HuH-7.5 (cell line): Measurements from ENCODE around the gene TBC1D3B.
"Not testable (repeated sequence)": the region's sequence is repeated elsewhere in the genome, so short reads cannot be mapped to it uniquely, and the experiment has no call there.

Experiments used
- DNase-seq: peaks from one replicate; pipeline ENCODE4 v3.0.0; 2011; ENCODE audit warnings: low spot score

TBC1D3B gene

DNA sequence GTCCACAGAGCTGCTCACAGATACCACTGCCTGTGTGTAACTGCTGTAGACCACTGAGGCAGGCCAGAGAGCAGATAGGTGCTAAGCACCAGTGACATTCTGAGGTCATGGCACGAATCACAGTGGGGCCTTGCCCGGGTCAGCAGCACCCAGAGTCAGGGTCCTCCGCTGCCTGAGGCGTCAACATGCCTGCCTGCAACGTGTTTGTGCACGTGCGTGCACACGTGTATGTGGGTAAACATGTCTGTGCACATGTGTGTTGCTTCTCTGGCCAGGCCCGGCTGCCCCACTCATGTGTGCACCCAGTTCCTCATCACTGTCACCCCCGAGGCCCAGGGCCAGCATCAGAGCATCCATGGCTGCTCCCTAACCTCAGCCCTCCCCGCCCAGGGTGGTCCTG lies at the start of gene TBC1D3B:
Gene TBC1D3B (minus strand): TSS at position 101 of the 400 bp plus-strand sequence. CDS start 1,586 bp downstream, outside the sequence.
- not testable (repeated sequence) for DNase-seq

DNA sequence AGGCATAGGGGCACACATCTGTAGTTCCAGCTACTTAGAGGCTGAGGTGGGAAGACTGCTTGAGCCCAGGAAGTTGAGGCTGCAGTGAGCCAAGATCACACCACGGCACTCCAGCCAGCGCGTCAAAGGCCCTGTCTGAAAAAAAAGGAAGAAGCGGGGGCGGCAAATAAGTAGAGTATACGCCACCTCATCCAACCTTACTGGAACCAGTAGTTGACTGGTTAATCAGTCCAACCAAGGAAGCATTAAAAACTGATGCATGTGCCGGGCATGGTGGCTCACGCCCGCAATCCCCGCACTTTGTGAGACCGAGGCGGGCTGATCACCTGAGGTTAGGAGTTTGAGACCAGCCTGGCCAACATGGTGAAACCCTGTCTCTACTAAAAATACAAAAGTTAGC lies 46.5 kb upstream of the TBC1D3B start:
- DNase-seq: not testable (repeated sequence)

DNA sequence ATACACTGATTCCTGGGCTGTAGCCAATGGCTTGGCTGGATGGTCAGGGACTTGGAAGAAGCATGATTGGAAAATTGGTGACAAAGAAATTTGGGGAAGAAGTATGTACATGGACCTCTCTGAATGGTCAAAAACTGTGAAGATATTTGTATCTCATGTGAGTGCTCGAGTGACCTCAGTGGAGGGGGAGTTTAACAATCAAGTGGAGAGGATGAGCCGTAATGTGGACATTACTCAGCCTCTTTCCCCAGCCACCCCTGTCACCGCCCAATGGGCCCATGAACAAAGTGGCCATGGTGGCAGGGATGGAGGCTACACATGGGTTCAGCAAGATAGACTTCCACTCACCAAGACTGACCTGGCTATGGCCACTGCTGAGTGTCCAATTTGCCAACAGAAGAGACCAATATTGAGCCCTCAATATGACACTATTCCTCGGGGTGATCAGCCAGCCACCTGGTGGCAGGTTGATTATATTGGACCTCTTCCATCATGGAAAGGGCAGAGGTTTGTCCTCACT lies 45.2 kb upstream of the TBC1D3B start:
- DNase-seq: not testable (repeated sequence)

GRCh38 chr17:36220737-36221580 lies 44.5 kb upstream of the TBC1D3B start:
- DNase-seq: not testable (repeated sequence)

DNA sequence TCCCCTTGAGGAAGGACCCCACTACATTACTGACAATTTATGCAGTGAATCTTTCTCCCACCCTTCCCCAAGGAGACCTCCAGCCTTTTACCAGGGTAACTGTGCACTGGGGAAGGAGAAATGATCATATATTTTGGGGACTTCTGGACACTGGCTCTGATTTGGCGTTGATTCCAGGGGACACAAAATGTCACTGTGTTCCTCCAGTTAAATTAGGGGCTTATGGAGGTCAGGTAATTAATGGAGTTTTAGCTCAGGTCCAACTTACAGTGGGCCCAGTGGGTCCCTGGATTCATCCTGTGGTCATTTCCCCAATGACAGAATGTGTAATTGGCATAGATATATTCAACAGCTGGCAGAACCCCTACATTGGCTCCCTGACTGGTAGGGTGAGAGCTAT lies 43.1 kb upstream of the TBC1D3B start:
- DNase-seq: not testable (repeated sequence)

GRCh38 chr17:36215406-36216308 lies 39.2 kb upstream of the TBC1D3B start:
- not testable (repeated sequence) for DNase-seq

- DNase-seq: no peak
Observed at GRCh38 chr17:36214918-36215317, 38.5 kb upstream of the TBC1D3B start.

DNA sequence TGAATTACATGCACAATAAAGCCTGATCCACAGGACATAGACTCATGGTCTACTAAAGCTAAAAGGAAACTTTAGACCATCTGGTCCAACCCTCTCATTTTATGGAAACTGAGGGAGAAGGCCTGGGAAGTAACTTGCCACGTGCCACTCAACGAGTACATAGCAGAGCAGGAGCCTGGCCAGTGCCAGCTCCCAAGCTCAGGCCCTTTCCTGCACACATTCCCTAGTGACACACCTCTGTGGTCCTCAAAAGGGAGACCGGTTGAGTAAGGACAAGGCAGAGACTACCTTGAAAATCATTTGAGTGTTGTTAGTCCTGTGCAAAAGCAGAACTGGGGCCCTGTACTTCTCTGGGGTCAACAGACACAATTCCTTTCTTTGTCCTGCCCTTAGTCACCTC lies 37.3 kb upstream of the TBC1D3B start:
- no peak for DNase-seq

GRCh38 chr17:36212966-36213365 lies 36.5 kb upstream of the TBC1D3B start:
- DNase-seq: no peak

DNA sequence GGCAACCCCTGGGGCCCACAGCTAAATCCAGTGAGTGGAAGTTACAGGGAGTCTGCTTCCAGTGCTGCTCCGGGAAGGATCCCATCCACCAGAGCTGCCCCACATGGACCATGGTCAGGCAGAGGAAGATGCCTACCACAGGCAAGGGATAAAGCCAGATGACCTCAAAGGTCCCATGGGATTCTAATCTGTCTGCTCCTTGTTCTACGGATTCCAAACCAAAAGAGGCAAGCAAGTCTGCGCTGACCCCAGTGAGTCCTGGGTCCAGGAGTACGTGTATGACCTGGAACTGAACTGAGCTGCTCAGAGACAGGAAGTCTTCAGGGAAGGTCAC lies 35.8 kb upstream of the TBC1D3B start:
- DNase-seq: no peak

DNA sequence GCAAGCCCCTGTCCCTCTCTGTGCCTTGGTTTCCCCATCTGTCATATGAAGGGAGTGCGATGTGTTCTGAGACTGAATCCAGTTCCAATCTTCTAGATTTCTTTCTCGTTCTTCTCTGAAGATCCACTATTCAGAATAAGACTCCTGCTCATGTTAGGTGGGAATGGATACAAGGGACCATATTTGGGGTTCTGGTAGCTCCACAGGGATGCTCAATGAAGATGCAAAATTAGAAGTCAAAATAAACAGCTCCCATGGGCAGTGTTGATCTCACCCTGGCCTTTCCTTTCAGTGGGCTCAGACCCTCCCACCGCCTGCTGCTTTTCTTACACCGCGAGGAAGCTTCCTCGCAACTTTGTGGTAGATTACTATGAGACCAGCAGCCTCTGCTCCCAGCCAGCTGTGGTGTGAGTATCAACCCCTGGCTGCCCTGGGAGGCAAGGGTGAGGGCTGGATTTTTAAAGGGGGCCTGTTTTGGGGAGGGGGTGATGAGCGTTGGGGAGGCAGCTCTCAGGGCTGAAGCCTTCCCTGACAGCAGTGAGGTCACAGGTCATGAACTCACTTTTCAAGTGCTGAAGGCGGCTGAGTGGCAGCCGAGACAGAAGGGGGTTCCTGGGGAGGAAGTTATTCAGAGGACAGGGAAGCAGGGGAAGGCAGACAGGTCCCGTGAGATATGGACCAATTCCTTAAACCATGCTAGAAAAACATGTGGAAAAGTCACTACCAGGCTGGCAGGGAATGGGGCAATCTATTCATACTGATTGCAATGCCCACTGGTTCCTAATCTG lies 35.2 kb upstream of the TBC1D3B start:
- DNase-seq: not testable (repeated sequence)

DNA sequence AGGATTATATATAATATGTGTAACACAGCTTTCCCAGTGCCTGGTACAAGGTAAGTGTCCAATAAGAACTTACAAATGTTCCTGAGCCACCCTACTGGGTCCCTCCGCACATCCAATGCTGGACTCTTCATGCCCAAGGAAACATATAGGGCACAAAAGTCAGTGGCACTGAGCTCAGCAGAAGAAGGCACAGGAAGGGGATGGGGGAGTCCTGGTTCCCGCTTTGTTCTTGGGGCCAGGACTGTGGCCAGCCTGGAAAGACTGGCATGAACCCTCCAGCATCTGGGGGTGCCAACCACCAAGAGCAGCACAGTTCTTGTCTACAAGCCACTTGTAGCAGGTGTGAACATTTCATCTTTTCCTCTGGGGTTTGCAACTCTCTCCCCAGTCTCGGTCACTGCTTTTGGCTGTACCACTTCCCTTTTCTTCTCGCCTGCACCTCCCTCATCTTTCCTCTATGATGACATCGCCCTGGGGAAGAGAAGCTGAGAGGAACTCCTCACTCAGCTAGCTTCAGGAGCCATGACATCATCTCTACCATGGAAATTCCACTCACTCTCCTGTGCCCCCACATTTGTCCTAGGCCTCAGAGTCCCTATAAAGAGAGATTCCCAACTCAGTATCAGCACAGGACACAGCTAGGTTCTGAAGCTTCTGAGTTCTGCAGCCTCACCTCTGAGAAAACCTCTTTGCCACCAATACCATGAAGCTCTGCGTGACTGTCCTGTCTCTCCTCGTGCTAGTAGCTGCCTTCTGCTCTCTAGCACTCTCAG lies 34.2 kb upstream of the TBC1D3B start, which contains the start of gene CCL4L2:
Gene CCL4L2 (plus strand): TSS at position 625 of the 773 bp plus-strand sequence.
- DNase-seq: not testable (repeated sequence)

DNA sequence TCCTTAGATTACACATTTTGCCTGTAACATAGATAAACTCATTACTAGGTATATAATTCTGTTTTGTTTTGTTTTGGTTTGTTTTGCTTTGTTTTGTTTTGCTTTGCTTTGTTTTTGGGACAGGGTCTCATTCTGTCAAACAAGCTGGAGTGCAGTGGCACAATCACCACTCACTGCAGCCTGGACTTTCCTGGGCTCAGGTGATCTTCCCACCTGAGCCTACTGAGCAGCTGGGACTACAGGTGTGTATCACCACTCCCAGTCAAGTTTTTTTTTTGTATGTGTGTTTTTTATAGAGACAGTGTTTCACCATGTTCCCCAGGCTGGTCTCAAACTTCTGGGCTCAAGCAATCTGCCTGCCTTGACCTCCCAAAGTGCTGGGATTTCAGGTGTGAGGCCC lies 33.1 kb upstream of the TBC1D3B start:
- DNase-seq: no peak

GRCh38 chr17:36207383-36207782 lies 30.9 kb upstream of the TBC1D3B start:
- not testable (repeated sequence) for DNase-seq

DNA sequence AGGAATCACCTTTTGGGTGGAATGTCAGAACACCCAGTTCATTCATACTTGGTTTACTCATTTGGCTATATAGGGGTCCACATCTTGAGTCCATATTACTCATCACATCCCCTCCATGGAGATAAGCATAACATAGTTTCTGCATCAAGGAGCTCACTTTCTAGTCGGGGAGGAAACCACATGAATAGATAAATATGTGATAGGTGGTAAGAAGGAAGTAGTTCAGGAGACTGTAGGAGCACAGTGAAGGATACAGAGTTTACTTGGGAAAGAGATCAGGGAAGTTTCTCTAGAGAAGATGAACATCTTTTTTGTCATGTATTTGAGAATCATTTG lies 30.0 kb upstream of the TBC1D3B start:
- DNase-seq: not testable (repeated sequence)

DNA sequence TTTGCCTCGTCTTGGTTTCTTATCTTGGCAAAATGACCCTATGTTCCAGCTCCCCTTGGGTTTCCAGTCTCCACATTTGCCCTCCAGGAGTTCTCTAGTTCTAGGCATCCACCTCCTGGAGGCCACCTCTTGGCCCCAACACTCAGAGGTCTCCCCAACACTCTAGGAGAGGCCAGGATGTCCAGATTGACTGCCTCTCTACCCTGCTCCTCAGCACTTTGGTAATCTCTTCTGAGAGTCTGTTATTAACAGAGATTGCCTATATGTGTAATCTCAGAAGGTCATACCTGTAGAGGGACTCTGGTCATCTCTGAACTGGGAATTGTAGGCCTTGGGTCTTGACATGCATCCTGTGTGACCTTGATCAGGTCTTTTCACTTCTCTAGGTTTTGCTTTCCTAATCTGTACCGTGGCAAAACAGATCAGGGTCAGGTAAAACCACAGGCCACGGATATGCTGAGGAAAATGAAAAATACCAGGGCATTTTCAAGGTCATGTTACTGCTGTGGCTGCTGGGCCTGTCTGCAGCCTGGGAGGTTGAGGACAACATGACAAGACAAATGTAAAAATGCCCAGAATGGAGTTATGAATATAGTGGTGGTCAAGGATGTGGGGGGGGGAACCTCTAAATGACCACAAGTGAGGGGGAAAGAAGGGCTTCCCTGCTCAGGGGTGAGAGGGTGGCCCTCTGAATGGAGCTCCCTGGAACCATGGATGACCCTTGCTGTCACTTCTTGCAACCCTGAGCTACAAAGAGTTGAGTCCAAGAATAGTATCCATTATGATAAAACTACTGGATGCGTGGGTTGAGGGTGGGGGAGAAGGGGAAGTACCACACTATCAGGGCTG lies 29.4 kb upstream of the TBC1D3B start:
- DNase-seq: no peak

DNA sequence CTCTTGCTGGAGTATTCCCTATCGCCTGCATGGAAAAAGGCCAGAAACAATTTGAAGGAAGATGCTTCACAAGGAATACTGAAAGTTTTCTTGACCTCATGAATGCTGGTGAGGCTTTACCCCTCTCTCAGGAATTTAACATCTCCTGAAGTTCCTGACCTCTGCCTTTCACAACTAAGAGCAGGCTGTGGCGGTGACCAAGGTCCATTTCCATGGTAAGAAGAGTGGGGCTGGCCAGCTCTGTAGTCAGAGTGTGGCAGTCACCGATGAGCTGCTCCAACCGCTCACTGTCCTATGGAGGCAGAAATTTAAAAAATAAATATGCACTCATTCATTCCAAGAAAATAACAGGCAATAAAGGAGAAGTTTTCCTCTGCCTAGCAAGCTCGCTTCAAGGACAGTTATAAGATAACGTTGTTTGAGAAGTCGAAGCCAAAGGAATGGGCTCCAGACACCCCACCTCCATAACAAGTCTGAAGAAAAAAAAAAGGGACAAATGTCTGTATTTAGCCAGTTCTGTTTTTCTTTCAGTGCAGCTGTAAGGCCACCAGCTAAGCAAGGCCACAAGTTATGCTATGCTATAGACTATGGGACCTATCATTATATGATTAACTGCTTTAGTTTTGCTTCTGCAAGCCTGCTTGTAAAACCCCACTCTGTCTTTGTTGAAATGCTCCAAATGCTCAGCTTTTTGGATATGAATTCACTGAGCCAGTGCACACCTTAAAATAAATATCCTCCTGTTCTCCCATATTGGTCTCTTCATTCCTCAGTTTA lies 28.5 kb upstream of the TBC1D3B start:
- no peak for DNase-seq

DNA sequence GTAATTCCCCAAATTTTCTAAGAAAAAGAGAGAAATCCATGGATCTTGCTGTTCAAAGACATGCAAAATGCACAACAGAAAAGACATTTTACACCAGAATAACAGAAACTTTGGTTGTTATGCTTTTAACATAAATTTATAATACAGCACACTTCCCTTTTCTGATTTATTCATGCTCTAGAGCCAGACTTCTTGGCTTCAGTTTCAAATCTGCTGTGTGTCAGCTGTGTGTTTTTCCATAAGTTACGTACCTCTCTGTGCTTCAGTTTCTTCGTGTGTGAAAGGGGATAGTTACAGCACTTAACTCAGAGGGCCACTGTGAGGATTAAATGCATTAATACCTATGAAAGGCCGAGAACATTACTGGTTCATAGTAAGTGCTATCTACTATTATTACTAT lies 26.9 kb upstream of the TBC1D3B start:
- no peak for DNase-seq

DNA sequence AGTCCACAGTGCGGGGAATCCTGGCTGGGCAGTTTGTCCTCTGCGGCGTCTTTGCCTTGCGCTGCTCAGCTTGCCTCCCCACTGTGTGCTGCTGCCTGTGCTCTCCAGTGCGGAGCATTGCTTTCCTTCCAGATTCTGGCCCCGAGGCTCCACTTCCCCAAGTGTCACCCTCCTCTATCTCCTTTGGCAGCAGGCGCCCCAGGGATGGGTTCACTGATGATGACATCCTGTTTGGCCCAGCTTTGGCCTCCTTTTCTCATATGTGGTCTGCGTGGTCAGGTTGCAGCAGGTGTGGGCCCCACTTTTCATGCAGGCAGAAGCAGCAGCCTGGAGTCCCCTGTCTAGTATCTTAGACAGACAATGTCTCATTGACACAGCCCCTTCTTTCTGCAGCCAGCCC lies 25.1 kb upstream of the TBC1D3B start:
- DNase-seq: not testable (repeated sequence)
